H1 (cell line): Measurements from ENCODE around the gene TEKT5.
"Not testable (repeated sequence)": the region's sequence is repeated elsewhere in the genome, so short reads cannot be mapped to it uniquely, and the experiment has no call there.

ENCODE experiments used
- BRCA1 ChIP-seq: IDR thresholded peaks from 2 replicates; pipeline ENCODE4 v1.6.1; 2012; ENCODE audit warnings: low read depth, low read length, improper control_type of control experiment
- EZH2 ChIP-seq: fragments of 200-600 bp; sonication (generic); IDR thresholded peaks from 2 replicates; pipeline ENCODE4 v1.7.1; 2012; ENCODE audit warnings: low read depth, mild to moderate bottlenecking, moderate library complexity, low read length, inconsistent platforms; ENCODE audit not compliant: severe bottlenecking
- HDAC6 ChIP-seq: IDR thresholded peaks from one replicate; pipeline ENCODE4 v1.7.1; 2012; ENCODE audit warnings: low read depth, mild to moderate bottlenecking, inconsistent platforms, low read length, moderate library complexity
- POLR2A ChIP-seq, 2 experiments: IDR thresholded peaks; 1 replicate in 1 of 2; 2 replicates in 1 of 2; pipeline ENCODE4 v1.6.1; 2011; ENCODE audit warnings: low read depth in 2 of 2, low read length in 2 of 2, mild to moderate bottlenecking in 2 of 2; ENCODE audit errors: control extremely low read depth in 1 of 2
- POLR2AphosphoS5 ChIP-seq: IDR thresholded peaks from 2 replicates; pipeline ENCODE4 v1.6.1; 2011; ENCODE audit warnings: low read depth, low read length
- RAD21 ChIP-seq, 2 experiments: IDR thresholded peaks in 1 of 2; conservative IDR thresholded peaks in 1 of 2; 2 replicates each; pipeline ENCODE4 v1.6.1; 2011; ENCODE audit warnings: low read depth in 2 of 2, low read length in 2 of 2, improper control_type of control experiment in 1 of 2, inconsistent platforms in 1 of 2, mild to moderate bottlenecking in 1 of 2, moderate library complexity in 1 of 2
- RNF2 ChIP-seq: fragments of 200-900, 300-1000 bp; sonication (generic); IDR thresholded peaks from 2 replicates; pipeline ENCODE4 v1.7.1; 2016; ENCODE audit warnings: borderline replicate concordance, low read depth, mild to moderate bottlenecking, antibody characterized with exemption, low read length; ENCODE audit not compliant: poor library complexity, severe bottlenecking; ENCODE audit errors: missing control alignments
- SIX5 ChIP-seq: IDR thresholded peaks from 2 replicates; pipeline ENCODE4 v1.6.1; 2011; ENCODE audit warnings: mild to moderate bottlenecking, low read depth, low read length
- TBP ChIP-seq: IDR thresholded peaks from 2 replicates; pipeline ENCODE4 v1.6.1; 2011; ENCODE audit warnings: low read depth, low read length, improper control_type of control experiment
- TEAD4 ChIP-seq: IDR thresholded peaks from 2 replicates; pipeline ENCODE4 v1.6.1; 2012; ENCODE audit warnings: low read depth, low read length, inconsistent platforms, mixed read lengths
- TF ChIP-seq, protein P1 (sequence below): IDR thresholded peaks from 2 replicates; pipeline ENCODE4 v1.6.1; 2011; ENCODE audit warnings: low read depth, mild to moderate bottlenecking, low read length; ENCODE audit not compliant: insufficient read depth
- TF ChIP-seq, protein P2 (sequence below), 3 experiments: IDR thresholded peaks; 1 replicate in 2 of 3; 2 replicates in 1 of 3; pipeline versions ENCODE4 v1.5.1 to v1.6.1; 2011; ENCODE audit warnings: low read length in 3 of 3, mild to moderate bottlenecking in 3 of 3, inconsistent platforms in 2 of 3, low read depth in 1 of 3, moderate library complexity in 1 of 3; ENCODE audit not compliant: insufficient read depth in 1 of 3; ENCODE audit errors: control extremely low read depth in 1 of 3
- TF ChIP-seq, protein P3 (sequence below): IDR thresholded peaks from 2 replicates; pipeline ENCODE4 v1.6.1; 2011; ENCODE audit warnings: low read length, improper control_type of control experiment

DNA sequence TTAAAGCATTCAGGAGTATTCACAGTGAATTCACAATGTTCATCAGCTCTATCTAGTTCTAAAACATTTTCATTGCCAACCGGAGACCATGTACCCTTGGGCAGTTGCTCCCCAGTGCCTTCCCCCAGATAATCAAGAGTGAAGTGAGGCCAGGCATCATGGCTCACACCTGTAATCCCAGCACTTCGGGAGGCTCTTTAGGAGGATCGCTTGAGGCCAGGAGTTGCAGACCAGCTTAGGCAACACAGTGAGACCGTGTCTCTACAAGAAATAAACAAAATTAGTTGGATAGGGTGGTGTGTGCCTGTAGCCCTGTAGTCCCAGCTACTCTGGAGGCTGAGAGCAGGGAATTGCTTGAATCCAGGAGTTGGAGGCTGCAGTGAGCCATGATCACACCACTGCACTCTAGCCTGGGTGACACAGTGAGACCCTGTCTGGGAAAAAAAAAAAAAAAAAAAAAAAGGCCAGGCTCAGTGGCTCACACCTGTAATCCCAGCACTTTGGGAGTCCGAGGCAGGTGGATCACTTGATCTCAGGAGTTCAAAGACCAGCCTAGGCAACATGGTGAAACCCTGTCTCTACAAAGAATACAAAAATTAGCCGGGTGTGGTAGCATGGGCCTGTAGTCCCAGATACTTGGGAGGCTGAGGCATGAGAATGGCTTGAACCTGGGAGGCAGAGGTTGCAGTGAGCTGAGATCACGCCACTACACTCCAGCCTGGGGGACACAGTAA is 73.3 kb downstream of the TEKT5 start:
- TF ChIP-seq POLR2A (IDR thresholded peaks at IDR 0.05; ENCODE audit: control extremely low read depth in 1 of 2, low read depth in 2 of 2, low read length in 2 of 2); EZH2; POLR2AphosphoS5; SIX5; HDAC6; TEAD4; RNF2; BRCA1; TBP; RAD21 (IDR thresholded peaks at IDR 0.05 in 1 of 2, conservative IDR thresholded peaks at IDR 0.05 in 1 of 2; ENCODE audit: low read depth in 2 of 2, low read length in 2 of 2): not testable (repeated sequence)
- TF ChIP-seq, protein P1, sequence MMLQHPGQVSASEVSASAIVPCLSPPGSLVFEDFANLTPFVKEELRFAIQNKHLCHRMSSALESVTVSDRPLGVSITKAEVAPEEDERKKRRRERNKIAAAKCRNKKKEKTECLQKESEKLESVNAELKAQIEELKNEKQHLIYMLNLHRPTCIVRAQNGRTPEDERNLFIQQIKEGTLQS: not testable (repeated sequence)
- TF ChIP-seq, protein P2, sequence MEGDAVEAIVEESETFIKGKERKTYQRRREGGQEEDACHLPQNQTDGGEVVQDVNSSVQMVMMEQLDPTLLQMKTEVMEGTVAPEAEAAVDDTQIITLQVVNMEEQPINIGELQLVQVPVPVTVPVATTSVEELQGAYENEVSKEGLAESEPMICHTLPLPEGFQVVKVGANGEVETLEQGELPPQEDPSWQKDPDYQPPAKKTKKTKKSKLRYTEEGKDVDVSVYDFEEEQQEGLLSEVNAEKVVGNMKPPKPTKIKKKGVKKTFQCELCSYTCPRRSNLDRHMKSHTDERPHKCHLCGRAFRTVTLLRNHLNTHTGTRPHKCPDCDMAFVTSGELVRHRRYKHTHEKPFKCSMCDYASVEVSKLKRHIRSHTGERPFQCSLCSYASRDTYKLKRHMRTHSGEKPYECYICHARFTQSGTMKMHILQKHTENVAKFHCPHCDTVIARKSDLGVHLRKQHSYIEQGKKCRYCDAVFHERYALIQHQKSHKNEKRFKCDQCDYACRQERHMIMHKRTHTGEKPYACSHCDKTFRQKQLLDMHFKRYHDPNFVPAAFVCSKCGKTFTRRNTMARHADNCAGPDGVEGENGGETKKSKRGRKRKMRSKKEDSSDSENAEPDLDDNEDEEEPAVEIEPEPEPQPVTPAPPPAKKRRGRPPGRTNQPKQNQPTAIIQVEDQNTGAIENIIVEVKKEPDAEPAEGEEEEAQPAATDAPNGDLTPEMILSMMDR (IDR thresholded peaks at IDR 0.05; ENCODE audit: control extremely low read depth in 1 of 3, insufficient read depth in 1 of 3, low read depth in 1 of 3, low read length in 3 of 3): not testable (repeated sequence)
- TF ChIP-seq, protein P3, sequence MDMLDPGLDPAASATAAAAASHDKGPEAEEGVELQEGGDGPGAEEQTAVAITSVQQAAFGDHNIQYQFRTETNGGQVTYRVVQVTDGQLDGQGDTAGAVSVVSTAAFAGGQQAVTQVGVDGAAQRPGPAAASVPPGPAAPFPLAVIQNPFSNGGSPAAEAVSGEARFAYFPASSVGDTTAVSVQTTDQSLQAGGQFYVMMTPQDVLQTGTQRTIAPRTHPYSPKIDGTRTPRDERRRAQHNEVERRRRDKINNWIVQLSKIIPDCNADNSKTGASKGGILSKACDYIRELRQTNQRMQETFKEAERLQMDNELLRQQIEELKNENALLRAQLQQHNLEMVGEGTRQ: not testable (repeated sequence)
